Activated CD4-positive, alpha-beta T cell treated with anti-CD3 and anti-CD28 coated beads, Interleukin-10, Interleukin-2, amounts not matched to agents 100 ng/mL and 50 ng/mL, durations not matched to agents 16 hours and 8 hours (primary cell): ENCODE data around the gene CCSER1.
"Not testable (repeated sequence)": the region's sequence is repeated elsewhere in the genome, so short reads cannot be mapped to it uniquely, and the experiment has no call there.

Experiments used
- DNase-seq: peaks from one replicate; pipeline ENCODE4 v3.0.0-alpha.2; 2020

The CCSER1 gene

DNA sequence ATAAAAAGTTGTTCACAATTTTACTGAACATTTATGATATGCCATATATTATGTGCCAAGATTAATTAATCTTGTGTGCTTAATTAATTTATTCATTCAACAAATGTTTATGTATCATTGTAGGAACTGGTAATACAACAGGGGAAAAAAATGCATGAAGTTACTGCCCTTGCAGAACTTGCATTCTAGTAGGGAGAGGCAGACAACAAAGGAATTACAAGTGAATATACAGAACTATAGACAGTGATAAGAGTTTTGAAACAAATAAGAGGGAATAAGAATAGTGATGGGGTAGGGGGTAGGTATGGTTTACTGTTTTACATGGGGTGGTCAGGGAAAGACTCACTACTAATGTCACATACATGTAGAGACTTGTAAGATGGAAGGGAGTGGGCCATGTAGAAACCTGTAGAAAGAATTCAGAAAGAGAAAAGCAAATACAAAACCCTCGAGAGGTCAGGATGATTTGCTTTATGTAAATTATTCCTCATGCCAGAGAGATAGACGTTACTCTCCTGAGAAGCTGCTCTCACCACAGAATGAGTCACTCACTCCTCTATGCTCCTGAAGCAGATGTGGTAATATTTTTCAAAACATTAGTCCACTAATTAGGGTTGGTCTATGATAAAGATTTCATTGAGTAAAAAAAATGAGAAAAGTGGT lies 1321.6 kb downstream of the CCSER1 start:
- no peak for DNase-seq

DNA sequence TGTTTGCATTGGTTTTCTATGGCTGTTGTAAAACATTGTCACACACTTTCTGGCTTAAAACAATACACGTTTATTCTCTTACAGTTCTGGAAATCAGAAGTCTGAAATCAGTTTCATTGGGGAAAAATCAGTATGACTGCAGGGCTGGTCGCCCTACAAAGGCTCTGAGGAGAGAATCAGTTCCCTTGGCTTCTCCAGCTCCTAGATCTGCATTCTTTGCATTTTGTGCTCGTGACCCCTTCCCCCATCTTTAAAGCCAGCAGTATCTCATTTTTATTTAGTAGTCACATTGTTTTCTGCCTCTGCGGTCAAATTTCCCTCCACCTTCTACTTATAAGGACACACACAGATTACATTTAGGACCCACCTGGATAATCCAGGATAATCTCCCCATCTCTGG lies 1326.9 kb downstream of the CCSER1 start:
- no peak for DNase-seq

DNA sequence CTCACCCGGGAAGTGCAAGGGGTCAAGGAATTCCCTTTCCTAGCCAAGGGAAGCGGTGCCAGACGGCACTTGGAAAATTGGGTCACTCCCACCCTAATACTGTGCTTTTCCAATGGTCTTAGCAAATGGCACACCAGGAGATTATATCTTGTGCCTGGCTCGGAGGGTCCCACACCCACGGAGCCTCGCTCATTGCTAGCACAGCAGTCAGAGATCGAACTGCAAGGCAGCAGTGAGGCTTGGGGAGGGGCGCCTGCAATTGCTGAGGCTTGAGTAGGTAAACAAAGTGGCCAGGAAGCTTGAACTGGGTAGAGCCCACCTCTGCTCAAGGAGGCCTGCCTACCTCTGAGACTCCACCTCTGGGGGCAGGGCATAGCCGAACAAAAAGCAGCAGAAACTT lies 1335.4 kb downstream of the CCSER1 start:
- DNase-seq, result not testable (repeated sequence)

- DNase-seq, result no peak
Measured at GRCh38 chr4:91470671-91471070, 1343.5 kb downstream of the CCSER1 start.

DNA sequence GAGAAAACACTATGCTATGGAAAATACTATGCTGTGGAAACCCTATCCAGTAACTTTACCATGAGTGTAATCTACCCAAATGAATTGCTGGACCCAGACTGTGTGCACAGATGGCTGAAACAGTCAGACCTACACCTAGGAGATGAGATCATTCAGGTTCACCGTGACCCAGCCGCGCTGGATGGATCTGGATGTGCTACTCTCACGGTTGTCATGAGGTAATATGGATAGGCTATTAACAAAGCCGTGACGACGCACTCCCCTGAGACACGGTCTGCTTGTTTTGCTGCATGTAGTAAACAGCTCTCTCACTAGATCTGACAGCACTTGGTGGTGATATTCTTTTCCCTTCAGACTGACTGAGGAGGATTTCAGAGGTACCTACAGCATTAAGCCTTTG lies 1344.1 kb downstream of the CCSER1 start:
- DNase-seq, result no peak

- no peak for DNase-seq
Measured at GRCh38 chr4:91472046-91472445, 1344.9 kb downstream of the CCSER1 start.

GRCh38 chr4:91485415-91485814 lies 1358.2 kb downstream of the CCSER1 start:
- DNase-seq, result no peak

DNA sequence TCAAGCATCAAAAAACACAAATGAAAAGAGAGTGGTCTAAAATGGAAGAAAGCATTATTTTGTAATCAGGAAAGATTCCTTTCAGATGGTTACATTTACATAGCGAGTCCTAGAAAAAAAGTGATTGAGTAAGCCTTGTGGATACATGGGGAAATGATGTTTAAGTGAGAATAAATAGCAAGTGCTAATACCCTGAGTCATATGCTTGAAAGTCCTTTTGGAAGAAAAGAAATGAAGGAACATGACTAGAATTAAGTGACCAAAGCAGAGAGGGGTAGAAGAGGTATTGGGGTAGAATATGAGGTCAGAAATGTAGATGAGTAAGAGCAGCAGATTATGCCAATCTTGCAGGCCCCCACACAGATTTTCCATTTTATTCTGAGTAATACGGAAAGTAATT lies 1361.8 kb downstream of the CCSER1 start:
- DNase-seq, result no peak

GRCh38 chr4:91497892-91498291 lies 1370.7 kb downstream of the CCSER1 start:
- no peak for DNase-seq

- no peak for DNase-seq
Measured at GRCh38 chr4:91502365-91502764, 1375.2 kb downstream of the CCSER1 start.

- DNase-seq, result no peak
Measured at GRCh38 chr4:91513326-91513725, 1386.1 kb downstream of the CCSER1 start.

- no peak for DNase-seq
Measured at GRCh38 chr4:91519155-91519554, 1392.0 kb downstream of the CCSER1 start.

DNA sequence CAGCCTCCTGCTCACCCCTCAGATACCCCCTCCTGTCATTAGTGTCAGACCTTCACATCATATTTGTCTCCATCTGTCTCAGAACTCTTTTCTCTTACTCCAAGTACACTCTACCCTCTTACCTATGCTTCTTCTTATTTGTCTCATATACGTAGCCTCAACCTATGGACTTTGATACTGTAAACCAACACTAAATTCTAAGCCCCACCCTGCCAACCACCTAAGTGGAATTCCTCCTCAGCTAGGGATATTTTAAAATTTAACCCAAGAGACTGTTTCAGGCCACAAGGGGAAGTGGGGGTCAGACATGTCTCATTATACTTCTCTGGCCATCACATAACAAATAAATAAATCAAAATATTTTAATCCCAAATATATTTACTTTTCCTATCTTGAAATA lies 1398.4 kb downstream of the CCSER1 start:
- DNase-seq, result no peak

- DNase-seq, result no peak
Measured at GRCh38 chr4:91527056-91527455, 1399.9 kb downstream of the CCSER1 start.

DNA sequence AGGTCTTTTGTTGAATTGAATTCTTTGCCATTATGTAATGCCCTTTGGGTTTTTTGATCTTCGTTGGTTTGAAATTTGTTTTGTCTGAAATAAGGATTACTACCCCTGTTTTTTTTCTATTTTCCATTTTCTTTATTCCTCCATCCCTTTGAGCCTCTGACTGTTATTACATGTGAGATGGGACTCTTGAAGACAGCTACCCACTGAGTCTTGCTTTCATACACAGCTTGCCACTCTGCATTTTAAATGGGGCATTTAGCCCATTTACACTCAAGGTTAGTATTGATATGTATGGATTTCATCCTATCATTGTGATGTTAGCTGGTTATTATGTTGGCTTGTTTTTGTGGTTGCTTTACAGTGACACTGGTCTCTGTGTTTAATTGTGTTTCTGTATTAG lies 1440.4 kb downstream of the CCSER1 start:
- no peak for DNase-seq

DNA sequence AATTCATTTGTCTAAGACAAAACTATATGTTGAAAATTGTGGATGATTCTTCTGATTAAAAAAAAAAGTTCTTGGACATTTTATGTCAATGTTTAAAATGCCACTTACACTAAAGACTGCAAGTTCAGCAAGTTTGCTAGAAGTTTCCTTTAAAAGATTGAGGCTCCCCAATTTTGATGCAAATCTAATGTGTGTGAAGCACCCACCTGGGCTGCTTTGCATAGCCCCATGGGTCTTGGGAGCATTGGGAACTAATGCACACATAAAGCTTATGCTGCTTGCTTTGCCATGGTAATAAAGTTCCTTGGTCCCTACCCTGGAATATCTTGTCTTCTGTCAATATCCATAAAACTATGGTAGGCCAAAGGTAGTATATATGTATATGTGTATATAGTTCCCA lies 1450.7 kb downstream of the CCSER1 start:
- no peak for DNase-seq

- DNase-seq, result no peak
Measured at GRCh38 chr4:91590260-91590659, 1463.1 kb downstream of the CCSER1 start.

DNA sequence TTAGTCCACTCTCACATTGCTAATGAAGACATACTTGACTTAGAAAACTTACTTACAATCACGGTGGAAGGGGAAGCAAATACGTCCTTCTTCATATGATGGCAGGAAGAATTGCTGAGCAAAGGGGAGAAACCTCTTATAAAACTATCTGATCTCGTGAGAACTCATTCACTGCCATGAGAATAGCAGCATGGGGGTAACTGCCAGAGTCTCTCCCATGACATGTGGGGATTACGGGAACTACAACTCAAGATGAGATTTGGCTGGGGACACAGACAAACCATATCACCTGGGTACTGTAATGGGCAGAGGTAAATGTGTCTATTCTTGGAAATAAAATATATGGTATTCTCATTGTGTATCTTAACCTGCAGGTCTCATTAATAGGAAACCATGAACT lies 1464.9 kb downstream of the CCSER1 start:
- no peak for DNase-seq

DNA sequence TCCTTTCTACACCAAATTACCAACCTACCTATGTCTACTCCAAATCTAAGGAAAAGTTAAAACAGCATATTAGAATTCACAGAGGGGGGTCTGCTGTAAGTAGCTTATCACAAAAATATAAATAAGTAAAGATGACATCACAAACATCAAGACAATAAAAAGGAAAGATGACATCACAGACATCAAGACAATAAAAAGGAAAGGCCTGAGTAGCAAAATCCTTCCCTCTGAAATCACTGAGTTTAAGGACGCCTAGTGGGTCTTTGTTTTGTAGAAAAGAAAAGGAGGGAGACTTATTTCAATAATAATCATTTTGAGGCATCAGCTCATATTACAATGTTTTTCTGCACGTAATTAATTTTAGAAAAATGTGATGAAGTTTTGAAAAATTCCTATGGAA lies 1469.5 kb downstream of the CCSER1 start:
- no peak for DNase-seq

DNA sequence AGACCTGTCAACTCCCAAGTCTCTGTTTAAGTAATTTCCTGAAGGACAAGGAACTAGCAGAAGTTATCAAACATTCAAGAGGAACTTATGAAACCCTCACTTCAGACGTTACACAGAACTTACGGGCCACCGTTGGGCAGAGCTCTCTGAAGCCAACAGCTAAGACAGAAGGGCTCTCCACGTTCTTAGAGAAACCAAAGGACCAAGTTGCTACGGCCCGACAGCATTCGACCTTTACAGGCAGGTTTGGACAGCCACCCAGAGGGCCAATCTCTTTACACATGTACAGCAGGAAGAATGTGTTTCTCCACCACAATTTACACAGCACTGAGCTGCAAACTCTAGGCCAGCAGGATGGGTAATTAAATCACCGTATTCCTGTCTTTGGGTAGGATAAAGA lies 1471.5 kb downstream of the CCSER1 start:
- no peak for DNase-seq

- DNase-seq, result no peak
Measured at GRCh38 chr4:91600301-91600700, 1473.1 kb downstream of the CCSER1 start.

DNA sequence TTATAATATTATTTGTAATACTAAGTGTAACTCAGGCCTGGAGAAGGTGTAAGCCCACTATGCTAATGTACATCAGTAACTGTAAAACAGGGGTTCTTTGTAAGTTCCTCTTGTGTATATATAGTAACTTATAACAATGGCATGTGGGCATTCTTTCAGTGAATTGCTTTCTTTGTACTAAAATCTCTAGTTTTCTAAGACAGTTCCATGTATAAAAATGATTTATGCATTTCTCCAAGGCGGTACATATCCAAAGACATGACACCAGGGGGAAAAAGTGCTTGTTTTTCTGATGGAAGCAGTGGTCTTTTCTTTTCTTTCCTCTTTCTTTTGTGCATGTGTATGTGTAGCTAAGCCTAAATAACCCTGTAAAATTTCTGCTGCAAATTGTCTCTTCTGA lies 1474.2 kb downstream of the CCSER1 start:
- DNase-seq, result no peak

GRCh38 chr4:91611782-91612181 lies 1484.6 kb downstream of the CCSER1 start:
- DNase-seq, result no peak

- DNase-seq, result no peak
Measured at GRCh38 chr4:91620952-91621351, 1493.8 kb downstream of the CCSER1 start.

DNA sequence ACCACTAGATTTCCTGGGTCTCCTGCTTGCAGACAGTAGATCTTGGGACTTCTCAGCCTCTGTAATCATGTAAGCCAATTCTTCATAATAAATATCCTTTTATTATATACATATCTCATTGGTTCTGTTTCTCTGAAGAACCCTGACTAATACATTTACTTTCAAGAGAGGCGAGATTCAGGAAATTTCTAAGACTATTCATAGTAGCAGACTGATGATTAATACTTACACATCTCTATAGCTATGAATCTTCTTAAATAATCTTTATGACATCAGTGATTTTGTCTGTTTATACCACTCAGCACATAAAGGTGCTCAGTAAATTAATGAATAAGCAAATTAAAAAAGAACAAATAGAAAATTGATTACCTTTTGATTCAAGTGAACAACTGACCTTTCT lies 1494.3 kb downstream of the CCSER1 start:
- no peak for DNase-seq
